OCI-LY7 (cell line): ENCODE data around the gene AHSA1.

Experiments
- CTCF ChIP-seq: fragments of 200-600 bp; sonication (generic); conservative IDR thresholded peaks from 2 replicates; pipeline ENCODE4 v1.5.1; 2014; ENCODE audit warnings: mild to moderate bottlenecking, antibody characterized with exemption, low read length, moderate library complexity, mixed read lengths
- EZH2phosphoT487 ChIP-seq: fragments of 200-600 bp; sonication (generic); IDR thresholded peaks from 2 replicates; pipeline ENCODE4 v1.6.1; 2018; ENCODE audit warnings: low read depth, borderline replicate concordance, mild to moderate bottlenecking, mixed run types, antibody characterized with exemption, low read length, moderate library complexity, mixed read lengths

- TF ChIP-seq CTCF, result no peak
- TF ChIP-seq EZH2phosphoT487, result no peak
Observed at GRCh38 chr14:77475432-77476115, 17.7 kb downstream of the AHSA1 start.
